Middle frontal gyrus (tissue), 1 donor: ENCODE measurements around the gene AGGF1.
"Not testable (repeated sequence)": the region's sequence is repeated elsewhere in the genome, so short reads cannot be mapped to it uniquely, and the experiment has no call there.

Source experiments
- DNase-seq: peaks from one replicate; pipeline ENCODE4 v3.0.0-alpha.2; 2015; ENCODE audit warnings: low spot score; ENCODE audit errors: extremely low spot score

The AGGF1 gene

DNA sequence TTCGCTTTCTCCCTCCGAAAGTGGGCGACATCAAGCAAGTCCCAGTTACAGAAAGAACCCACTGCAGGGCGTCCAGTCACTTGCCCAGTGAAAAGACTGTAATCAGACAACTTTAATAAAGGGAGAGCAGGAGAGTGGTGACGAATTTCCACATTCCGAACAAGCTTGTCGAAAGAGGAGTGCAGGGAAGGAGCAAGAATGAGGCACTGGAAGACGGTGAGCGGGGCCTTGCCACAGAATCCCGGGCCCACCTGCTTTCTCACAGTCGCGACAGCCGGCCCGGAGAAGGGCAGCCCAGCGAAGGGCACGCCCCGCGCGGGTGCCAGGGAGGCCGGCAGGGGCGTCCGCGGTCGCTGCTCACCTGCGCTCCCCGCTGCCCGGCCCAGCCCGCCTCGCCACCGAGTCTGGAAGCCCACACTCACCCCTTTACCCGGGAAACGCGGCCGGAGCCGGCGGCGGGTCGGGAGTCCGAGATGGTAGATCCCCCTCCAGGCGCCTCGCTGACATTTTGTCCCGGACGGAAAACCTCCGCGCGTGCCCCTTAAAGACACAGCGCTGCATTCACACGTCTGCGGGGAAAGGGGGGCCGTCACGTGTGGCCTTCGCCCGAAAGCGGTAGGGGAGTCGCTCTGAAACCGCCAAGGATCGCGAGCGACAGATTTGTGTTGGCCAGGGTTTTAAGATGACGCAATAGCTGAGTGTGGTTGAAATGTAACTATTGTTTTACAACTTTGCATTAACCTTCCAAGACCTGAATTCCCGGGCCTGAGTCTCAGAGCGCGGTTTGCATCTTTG, 56.7 kb downstream of the AGGF1 start, which contains the start of gene ZBED3:
TSS of gene ZBED3 (minus strand) at position 597 of the 795 bp plus-strand sequence. CDS start 9,407 bp downstream, outside the sequence.
- DNase-seq = peak; percentile 39

DNA sequence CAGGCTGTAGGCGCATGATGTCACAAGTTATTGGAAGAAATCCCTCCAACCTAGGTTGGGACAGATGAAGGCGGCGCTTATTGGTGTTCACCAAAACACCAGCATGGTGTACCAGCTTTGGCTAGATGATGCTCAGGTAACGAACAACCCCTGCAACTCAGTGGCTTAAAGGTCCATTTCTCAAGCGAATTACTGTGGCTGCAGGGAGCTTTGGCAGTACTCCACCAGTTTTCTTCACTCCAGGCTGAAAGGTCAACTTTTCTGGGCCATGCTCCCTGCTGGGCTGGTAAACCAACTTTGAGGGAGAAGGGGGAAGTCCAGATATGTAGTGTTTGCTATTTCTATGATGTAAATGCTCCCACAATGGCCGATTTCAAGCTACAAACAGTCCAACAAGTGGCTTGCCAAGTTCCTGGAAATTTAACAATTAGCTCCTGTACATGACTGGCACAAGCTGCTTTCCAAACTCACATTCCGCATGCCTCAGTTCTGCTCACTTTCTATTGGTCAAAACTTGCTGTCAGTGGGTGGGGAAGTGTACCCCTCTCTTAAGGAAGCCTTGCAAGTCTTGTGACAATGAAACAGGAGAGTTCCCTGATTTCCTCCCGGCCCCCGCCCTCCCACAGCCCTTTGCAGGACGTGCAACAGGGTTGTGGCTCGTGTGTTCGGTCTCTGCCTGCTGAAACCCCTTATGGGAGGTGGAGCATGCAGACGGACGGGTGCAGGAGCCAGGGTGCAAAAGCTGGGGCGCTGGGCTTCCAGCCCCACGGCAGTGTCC, 57.5 kb downstream of the AGGF1 start:
- no peak for DNase-seq

DNA sequence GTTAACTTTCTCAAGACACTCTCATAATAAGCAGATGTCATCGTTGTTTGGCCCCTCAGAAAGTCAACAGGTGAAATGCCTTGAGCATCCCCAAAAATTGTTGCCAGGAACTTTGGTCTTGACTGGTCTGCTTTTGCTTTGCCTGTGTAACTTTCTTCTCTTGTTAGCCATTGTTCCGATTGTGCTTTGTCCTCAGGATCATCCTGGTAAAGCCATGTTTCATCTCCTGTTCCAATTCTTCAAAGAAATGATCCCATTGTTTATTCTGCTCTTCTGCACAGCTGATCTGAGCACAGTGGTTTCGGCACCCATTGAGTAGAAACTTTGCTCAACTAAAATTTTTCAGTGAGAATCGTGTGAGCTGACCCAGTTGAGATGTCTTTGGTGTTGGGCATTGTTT, 65.0 kb downstream of the AGGF1 start:
- no peak for DNase-seq

DNA sequence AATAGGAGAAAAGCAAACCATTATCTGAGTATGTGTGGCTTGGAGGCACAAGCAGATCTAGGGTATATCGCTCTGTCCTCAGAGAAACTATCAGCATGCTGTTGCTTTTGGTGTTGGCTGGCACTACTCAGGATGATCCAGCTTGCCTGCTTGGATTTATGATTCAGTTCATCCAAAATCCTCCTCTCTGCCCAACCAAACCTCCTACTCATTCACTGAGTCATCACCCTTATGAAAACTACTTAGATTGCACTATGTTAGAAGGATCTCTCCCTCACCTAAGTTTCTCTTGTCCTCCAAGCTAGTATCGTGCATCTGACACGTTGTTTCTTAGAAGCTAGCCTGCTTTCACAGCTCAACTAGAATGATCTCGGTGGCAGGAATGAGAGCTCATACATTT, 71.1 kb downstream of the AGGF1 start:
- DNase-seq = peak; percentile 32

DNA sequence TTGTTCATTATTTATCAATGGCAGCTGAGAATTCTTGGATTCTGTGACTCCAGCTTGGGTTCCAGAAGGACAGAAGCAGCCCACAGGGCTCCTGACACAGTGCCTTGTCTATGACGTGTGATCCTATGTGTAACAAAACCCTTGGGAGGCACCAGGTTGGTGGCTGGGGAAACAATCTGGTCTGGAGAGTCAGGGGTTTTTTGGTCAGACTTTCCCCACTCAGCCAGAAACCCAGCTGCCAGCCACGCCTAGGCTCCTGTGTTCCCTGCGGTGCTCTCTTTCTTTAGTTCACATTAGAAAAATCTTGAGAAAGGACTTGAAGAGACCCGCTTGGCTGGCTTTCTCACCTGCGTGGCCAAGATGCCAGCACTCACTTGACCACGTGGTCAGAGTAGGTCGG, 72.3 kb downstream of the AGGF1 start:
- DNase-seq = no peak

DNA sequence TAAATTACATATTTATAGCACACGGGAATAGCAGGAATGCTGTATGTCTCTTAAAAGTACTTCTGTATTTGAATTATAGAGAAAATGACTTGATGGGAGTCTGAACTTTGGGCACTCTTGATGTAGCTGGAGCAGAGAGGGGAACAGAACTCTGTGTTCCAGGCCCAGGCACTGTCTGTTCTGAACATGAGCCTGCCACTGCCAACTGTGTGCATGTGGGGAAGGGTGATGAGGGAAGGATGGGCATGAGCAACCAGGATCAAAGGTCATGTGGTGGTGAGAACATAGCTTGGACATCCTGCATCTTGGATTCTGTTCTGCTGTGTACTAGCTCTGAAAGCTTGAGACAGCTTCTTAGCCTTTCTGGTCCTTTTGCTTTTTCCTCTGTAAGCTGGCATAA, 73.3 kb downstream of the AGGF1 start:
- DNase-seq = no peak

DNA sequence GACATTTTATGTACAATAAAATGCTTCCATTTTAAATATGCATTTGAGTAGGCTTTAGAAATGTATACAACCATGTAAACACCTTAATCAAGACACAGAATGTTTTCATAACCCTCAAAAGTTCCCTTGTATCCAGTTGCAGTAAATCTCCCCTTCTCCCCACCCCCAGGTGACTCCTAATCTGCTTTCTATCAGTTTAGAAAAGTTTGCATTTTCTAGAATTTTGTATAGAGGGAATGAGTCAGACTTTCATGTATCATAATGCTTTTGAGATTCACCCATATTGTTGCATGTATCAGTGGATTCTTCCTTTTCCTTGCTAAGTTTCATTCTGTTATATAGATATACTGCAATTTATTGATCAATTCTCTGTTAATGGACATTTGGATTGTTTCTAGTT, 74.6 kb downstream of the AGGF1 start:
- DNase-seq = no peak

DNA sequence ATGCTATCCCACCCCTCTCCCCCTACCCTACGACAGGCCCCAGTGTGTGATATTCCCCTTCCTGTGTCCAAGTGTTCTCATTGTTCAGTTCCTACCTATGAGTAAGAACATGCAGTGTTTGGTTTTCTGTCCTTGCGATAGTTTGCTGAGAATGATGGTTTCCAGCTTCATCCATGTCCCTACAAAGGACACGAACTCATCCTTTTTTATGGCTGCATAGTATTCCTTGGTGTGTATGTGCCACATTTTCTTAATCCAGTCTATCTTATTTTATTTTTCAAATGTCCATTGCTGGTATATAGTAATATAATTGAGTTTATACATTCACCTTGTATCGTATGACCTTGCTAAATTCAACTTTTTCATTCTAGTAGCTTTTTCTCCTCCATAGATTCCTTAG, 76.8 kb downstream of the AGGF1 start:
- DNase-seq = not testable (repeated sequence)
